ENCODE measurements around the gene TEKT1.
"Not testable (repeated sequence)": the region's sequence is repeated elsewhere in the genome, so short reads cannot be mapped to it uniquely, and the experiment has no call there.

Gene TEKT1

GRCh38 chr17:6853764-6854442, 22.4 kb upstream of the TEKT1 start:
- no peaks in the 10 kb centered on the region for H3K79me1 ChIP-seq (replicated peaks; ENCODE audit: low read length, poor library complexity, severe bottlenecking)
- no peak overlapping the region for H2BK12ac ChIP-seq (ENCODE audit: low read length in 2 of 2)
- no peak overlapping the region for H3K4me2 ChIP-seq (ENCODE audit: low read length, poor library complexity, severe bottlenecking)
- H3K4ac ChIP-seq (ENCODE audit: low read depth in 1 of 2, low read length in 2 of 2), result no peak overlapping the region
- H3K9ac ChIP-seq (ENCODE audit: low read length), result no peak overlapping the region
- H4K91ac ChIP-seq (ENCODE audit: low read length), result no peak overlapping the region
- H3K18ac ChIP-seq (ENCODE audit: low read depth in 1 of 2, low read length in 2 of 2), result no peak overlapping the region
- H2BK120ac ChIP-seq (ENCODE audit: low read depth, low read length), result no peak overlapping the region
- no peak overlapping the region for H2BK15ac ChIP-seq (ENCODE audit: low read depth, poor library complexity, severe bottlenecking)
- no peak overlapping the region for H4K8ac ChIP-seq (ENCODE audit: low read length)
- peaks cover 6 to 55% of the 10 kb centered on the region in 2 experiments for H3K27me3 ChIP-seq (ENCODE audit: control insufficient read depth in 1 of 2, insufficient read depth in 1 of 2, low read length in 2 of 2)
- no peak overlapping the region for H2BK5ac ChIP-seq (ENCODE audit: low read depth, low read length, poor library complexity, severe bottlenecking)
- no peak for DNase-seq
- no peaks in the 10 kb centered on the region for H3K36me3 ChIP-seq (ENCODE audit: control insufficient read depth in 1 of 2, insufficient read depth in 2 of 2, low read depth in 1 of 2, low read length in 2 of 2)
- 60% methylated on average over 19 of the region's 19 CpGs for WGBS
- no peak overlapping the region for H3K23ac ChIP-seq (ENCODE audit: low read length in 2 of 2)
- H3K9me3 ChIP-seq (ENCODE audit: control insufficient read depth, low read length), result peaks cover 3% of the 10 kb centered on the region
- H2AK5ac ChIP-seq (ENCODE audit: low read length, severe bottlenecking), result no peak overlapping the region
- no peak overlapping the region for H3K4me3 ChIP-seq (ENCODE audit: insufficient read depth in 1 of 2, low read depth in 1 of 2, low read length in 2 of 2)
- H3K27ac ChIP-seq (ENCODE audit: low read length, poor library complexity, severe bottlenecking), result no peak overlapping the region
- H3K4me1 ChIP-seq (ENCODE audit: control insufficient read depth, insufficient read depth, low read depth, low read length), result no peaks in the 10 kb centered on the region
- no peak overlapping the region for H3K14ac ChIP-seq (ENCODE audit: low read length in 2 of 2)
- no peak overlapping the region for H2AFZ ChIP-seq (ENCODE audit: low read depth, low read length)

GRCh38 chr17:6848545-6849179, 17.1 kb upstream of the TEKT1 start:
- 60% methylated on average over 7 of the region's 7 CpGs for WGBS
- not testable (repeated sequence) for H2BK120ac ChIP-seq (ENCODE audit: low read depth, low read length); H3K36me3 ChIP-seq (ENCODE audit: control insufficient read depth in 1 of 2, insufficient read depth in 2 of 2, low read depth in 1 of 2, low read length in 2 of 2); H3K4me1 ChIP-seq (ENCODE audit: control insufficient read depth, insufficient read depth, low read depth, low read length); H3K9me3 ChIP-seq (ENCODE audit: control insufficient read depth, low read length); H4K8ac ChIP-seq (ENCODE audit: low read length); H3K4ac ChIP-seq (ENCODE audit: low read depth in 1 of 2, low read length in 2 of 2); H4K91ac ChIP-seq (ENCODE audit: low read length); H3K9ac ChIP-seq (ENCODE audit: low read length); DNase-seq; H3K79me1 ChIP-seq (replicated peaks; ENCODE audit: low read length, poor library complexity, severe bottlenecking); H2AK5ac ChIP-seq (ENCODE audit: low read length, severe bottlenecking); H3K18ac ChIP-seq (ENCODE audit: low read depth in 1 of 2, low read length in 2 of 2); H2BK5ac ChIP-seq (ENCODE audit: low read depth, low read length, poor library complexity, severe bottlenecking); H2AFZ ChIP-seq (ENCODE audit: low read depth, low read length); H3K23ac ChIP-seq (ENCODE audit: low read length in 2 of 2); H3K14ac ChIP-seq (ENCODE audit: low read length in 2 of 2); H3K4me3 ChIP-seq (ENCODE audit: insufficient read depth in 1 of 2, low read depth in 1 of 2, low read length in 2 of 2); H2BK15ac ChIP-seq (ENCODE audit: low read depth, poor library complexity, severe bottlenecking); H3K27ac ChIP-seq (ENCODE audit: low read length, poor library complexity, severe bottlenecking); H2BK12ac ChIP-seq (ENCODE audit: low read length in 2 of 2); H3K4me2 ChIP-seq (ENCODE audit: low read length, poor library complexity, severe bottlenecking)
- H3K27me3 ChIP-seq (ENCODE audit: control insufficient read depth in 1 of 2, insufficient read depth in 1 of 2, low read length in 2 of 2), result peaks cover 14 to 31% of the 10 kb centered on the region in 2 experiments

- not testable (repeated sequence) for H2BK5ac ChIP-seq (ENCODE audit: low read depth, low read length, poor library complexity, severe bottlenecking); H2BK12ac ChIP-seq (ENCODE audit: low read length in 2 of 2); H3K4ac ChIP-seq (ENCODE audit: low read depth in 1 of 2, low read length in 2 of 2); DNase-seq; H3K27ac ChIP-seq (ENCODE audit: low read length, poor library complexity, severe bottlenecking); H3K18ac ChIP-seq (ENCODE audit: low read depth in 1 of 2, low read length in 2 of 2); H3K4me3 ChIP-seq (ENCODE audit: insufficient read depth in 1 of 2, low read depth in 1 of 2, low read length in 2 of 2); H2BK120ac ChIP-seq (ENCODE audit: low read depth, low read length); H3K4me2 ChIP-seq (ENCODE audit: low read length, poor library complexity, severe bottlenecking); H3K9me3 ChIP-seq (ENCODE audit: control insufficient read depth, low read length); H3K79me1 ChIP-seq (replicated peaks; ENCODE audit: low read length, poor library complexity, severe bottlenecking); H3K4me1 ChIP-seq (ENCODE audit: control insufficient read depth, insufficient read depth, low read depth, low read length); H2AFZ ChIP-seq (ENCODE audit: low read depth, low read length); H3K23ac ChIP-seq (ENCODE audit: low read length in 2 of 2); H3K36me3 ChIP-seq (ENCODE audit: control insufficient read depth in 1 of 2, insufficient read depth in 2 of 2, low read depth in 1 of 2, low read length in 2 of 2); H3K9ac ChIP-seq (ENCODE audit: low read length); H2BK15ac ChIP-seq (ENCODE audit: low read depth, poor library complexity, severe bottlenecking); H4K8ac ChIP-seq (ENCODE audit: low read length); H3K14ac ChIP-seq (ENCODE audit: low read length in 2 of 2); H2AK5ac ChIP-seq (ENCODE audit: low read length, severe bottlenecking); H4K91ac ChIP-seq (ENCODE audit: low read length)
- 82% methylated on average over 6 of the region's 6 CpGs for WGBS
- H3K27me3 ChIP-seq (ENCODE audit: control insufficient read depth in 1 of 2, insufficient read depth in 1 of 2, low read length in 2 of 2), result peaks cover 23 to 35% of the 10 kb centered on the region in 2 experiments
These were observed 14.6 kb upstream of the TEKT1 start for GRCh38 chr17:6846138-6846537.

GRCh38 chr17:6844406-6844805, 12.9 kb upstream of the TEKT1 start:
- not testable (repeated sequence) for H2AFZ ChIP-seq (ENCODE audit: low read depth, low read length); H3K27ac ChIP-seq (ENCODE audit: low read length, poor library complexity, severe bottlenecking); H2BK15ac ChIP-seq (ENCODE audit: low read depth, poor library complexity, severe bottlenecking); H2AK5ac ChIP-seq (ENCODE audit: low read length, severe bottlenecking); H3K18ac ChIP-seq (ENCODE audit: low read depth in 1 of 2, low read length in 2 of 2); H3K79me1 ChIP-seq (replicated peaks; ENCODE audit: low read length, poor library complexity, severe bottlenecking); H3K9me3 ChIP-seq (ENCODE audit: control insufficient read depth, low read length); H2BK5ac ChIP-seq (ENCODE audit: low read depth, low read length, poor library complexity, severe bottlenecking); H3K4me1 ChIP-seq (ENCODE audit: control insufficient read depth, insufficient read depth, low read depth, low read length); H3K4me3 ChIP-seq (ENCODE audit: insufficient read depth in 1 of 2, low read depth in 1 of 2, low read length in 2 of 2); H3K4ac ChIP-seq (ENCODE audit: low read depth in 1 of 2, low read length in 2 of 2); H3K4me2 ChIP-seq (ENCODE audit: low read length, poor library complexity, severe bottlenecking); H3K14ac ChIP-seq (ENCODE audit: low read length in 2 of 2); H3K36me3 ChIP-seq (ENCODE audit: control insufficient read depth in 1 of 2, insufficient read depth in 2 of 2, low read depth in 1 of 2, low read length in 2 of 2); DNase-seq; H2BK12ac ChIP-seq (ENCODE audit: low read length in 2 of 2); H4K8ac ChIP-seq (ENCODE audit: low read length); H2BK120ac ChIP-seq (ENCODE audit: low read depth, low read length); H4K91ac ChIP-seq (ENCODE audit: low read length); H3K23ac ChIP-seq (ENCODE audit: low read length in 2 of 2)
- Histone ChIP-seq H3K9ac (ENCODE audit: low read length) (peak overlapping the region; percentile 78), H3K27me3 (ENCODE audit: control insufficient read depth in 1 of 2, insufficient read depth in 1 of 2, low read length in 2 of 2) (peaks cover 26 to 40% of the 10 kb centered on the region in 2 experiments)
- WGBS, result 93% methylated on average over 3 of the region's 4 CpGs
